AG08396 (cell line): ENCODE results near the gene CORO7.
"Not testable (repeated sequence)": the region's sequence is repeated elsewhere in the genome, so short reads cannot be mapped to it uniquely, and the experiment has no call there.

Experiments
- DNase-seq: peaks from one replicate; pipeline ENCODE4 v3.0.0; 2012; ENCODE audit warnings: low spot score, mixed read lengths

Gene CORO7

GRCh38 chr16:4353675-4354074 lies 62.7 kb downstream of the CORO7 start:
- DNase-seq, result no peak

GRCh38 chr16:4352843-4353242 lies 63.6 kb downstream of the CORO7 start:
- no peak for DNase-seq

- peak; percentile 54 for DNase-seq
Measured at GRCh38 chr16:4351880-4352279, 64.5 kb downstream of the CORO7 start.

GRCh38 chr16:4350787-4351659 lies 65.4 kb downstream of the CORO7 start, which contains the start of gene PAM16:
Gene PAM16 (minus strand): TSS chr16:4351321. CDS start chr16:4351234, 87 bp downstream.
- peak; percentile 98 for DNase-seq

- DNase-seq, result no peak
Measured at GRCh38 chr16:4350365-4350786, 66.0 kb downstream of the CORO7 start.

- DNase-seq, result no peak
Measured at GRCh38 chr16:4349332-4349731, 67.1 kb downstream of the CORO7 start.

- no peak for DNase-seq
Measured at GRCh38 chr16:4347765-4348509, 68.5 kb downstream of the CORO7 start.

GRCh38 chr16:4347010-4347409 lies 69.4 kb downstream of the CORO7 start:
- DNase-seq, result no peak

- DNase-seq, result no peak
Measured at GRCh38 chr16:4345836-4346781, 70.3 kb downstream of the CORO7 start.

GRCh38 chr16:4344983-4345835 lies 71.2 kb downstream of the CORO7 start:
- DNase-seq, result no peak

- not testable (repeated sequence) for DNase-seq
Measured at GRCh38 chr16:4344300-4344982, 72.0 kb downstream of the CORO7 start.

- no peak for DNase-seq
Measured at GRCh38 chr16:4342866-4343744, 73.3 kb downstream of the CORO7 start.

- no peak for DNase-seq
Measured at GRCh38 chr16:4341250-4341649, 75.1 kb downstream of the CORO7 start.

GRCh38 chr16:4340443-4340842 lies 76.0 kb downstream of the CORO7 start:
- DNase-seq, result no peak

GRCh38 chr16:4339909-4340308 lies 76.5 kb downstream of the CORO7 start:
- DNase-seq, result no peak

GRCh38 chr16:4339455-4339854 lies 76.9 kb downstream of the CORO7 start:
- DNase-seq, result no peak

- DNase-seq, result no peak
Measured at GRCh38 chr16:4338712-4339299, 77.6 kb downstream of the CORO7 start.

- no peak for DNase-seq
Measured at GRCh38 chr16:4338125-4338582, 78.2 kb downstream of the CORO7 start.

- DNase-seq, result no peak
Measured at GRCh38 chr16:4337540-4338088, 78.8 kb downstream of the CORO7 start.
